GM12878 (cell line): ENCODE data around the gene GLO1. TPM values are rescaled to one million over a fixed set of nuclear protein-coding genes. Genes with fewer than 3 reads are reported as not detected.

ENCODE experiments used
- ATAC-seq: fragments of 200-7000 bp; cut with Tn5 transposase; 3 replicates; pipeline ENCODE4 v1.9.1; 2020; ENCODE audit warnings: mild to moderate bottlenecking, moderate library complexity
- BruUV-seq: library from RNA; stranded (reverse); fragments of 400-500 nt; replicated peaks from 2 replicates; lab custom pipeline; 2021; lab: Mats Ljungman, UMichigan
- CTCF ChIA-PET: fragments of 300-600 bp; sonication (Branson Sonifier 250); formaldehyde crosslinking; extraction: SDS; loops from one replicate; lab custom pipeline; 2021; ENCODE audit warnings: inconsistent platforms; lab: Yijun Ruan, JAX
- POLR2A ChIA-PET: fragments of 350-600 bp; formaldehyde crosslinking; extraction: SDS; loops from one replicate; lab custom pipeline; 2021; ENCODE audit warnings: inconsistent platforms; lab: Charles Lee
- RAD21 ChIA-PET: fragments of 300-600 bp; sonication (Branson Sonifier 250); formaldehyde crosslinking; loops from one replicate; lab custom pipeline; 2023; ENCODE audit warnings: antibody characterized with exemption; ENCODE audit not compliant: unreplicated experiment; lab: Charles Lee
- SMC1A ChIA-PET: fragments of 300-600 bp; sonication (Branson Sonifier 250); formaldehyde crosslinking; loops from one replicate; lab custom pipeline; 2023; ENCODE audit not compliant: unreplicated experiment, uncharacterized antibody; lab: Charles Lee
- DNase-seq: peaks from one replicate; pipeline ENCODE4 v3.0.0-alpha.2; 2011; ENCODE audit warnings: low read depth, low spot score
- FAIRE-seq: peaks from 3 replicates; lab custom pipeline; 2011; peaks lifted over from hg19 to GRCh38; lab: Jason Lieb, UNC
- H2AFZ ChIP-seq: 2 replicates; pipeline ENCODE4 v1.6.0; 2011; ENCODE audit warnings: low read depth, low read length, control low read depth; ENCODE audit not compliant: control insufficient read depth
- H3K27ac ChIP-seq: 2 replicates; pipeline ENCODE4 v1.5.1; 2011; ENCODE audit warnings: control low read depth; ENCODE audit not compliant: control insufficient read depth, insufficient read depth
- H3K27me3 ChIP-seq, 2 experiments: replicated peaks in 1 of 2; 2 replicates each; pipeline versions ENCODE4 v1.6.0 to v1.6.1; 2011; ENCODE audit warnings: low read length in 1 of 2; ENCODE audit not compliant: control insufficient read depth in 2 of 2, insufficient read depth in 2 of 2
- H3K36me3 ChIP-seq, 2 experiments: 2 replicates each; pipeline ENCODE4 v1.5.1; 2011; ENCODE audit warnings: low read length in 1 of 2; ENCODE audit not compliant: control insufficient read depth in 2 of 2, insufficient read depth in 2 of 2
- H3K4me1 ChIP-seq: 2 replicates; pipeline ENCODE4 v1.6.1; 2011; ENCODE audit warnings: mild to moderate bottlenecking, low read length, moderate library complexity, mixed read lengths; ENCODE audit not compliant: control insufficient read depth, insufficient read depth
- H3K4me2 ChIP-seq: 2 replicates; pipeline ENCODE4 v1.6.0; 2011; ENCODE audit warnings: control low read depth; ENCODE audit not compliant: control insufficient read depth, insufficient read depth
- H3K4me3 ChIP-seq: fragments of 200-600 bp; sonication (generic); 2 replicates; pipeline ENCODE4 v1.5.1; 2016
- H3K79me2 ChIP-seq: 2 replicates; pipeline ENCODE4 v1.6.0; 2011; ENCODE audit warnings: low read length; ENCODE audit not compliant: control insufficient read depth, insufficient read depth
- H3K9ac ChIP-seq: 2 replicates; pipeline ENCODE4 v1.8.0; 2011; ENCODE audit warnings: low read length, control low read depth, mixed read lengths; ENCODE audit not compliant: control insufficient read depth, insufficient read depth
- H3K9me3 ChIP-seq: replicated peaks from 3 replicates; pipeline ENCODE4 v1.5.1; 2011; ENCODE audit warnings: mild to moderate bottlenecking, low read length; ENCODE audit not compliant: control insufficient read depth, insufficient read depth
- H4K20me1 ChIP-seq: 2 replicates; pipeline ENCODE4 v1.6.0; 2011; ENCODE audit not compliant: control insufficient read depth, insufficient read depth
- BACH1 ChIP-seq: fragments of 450-650 bp; IDR thresholded peaks from 2 replicates; pipeline ENCODE4 v1.6.1; 2017; ENCODE audit warnings: mild to moderate bottlenecking, borderline replicate concordance
- BMI1 ChIP-seq: fragments of 450-650 bp; IDR thresholded peaks from 2 replicates; pipeline ENCODE4 v1.6.1; 2016; ENCODE audit warnings: mild to moderate bottlenecking, moderate library complexity, borderline replicate concordance
- BRCA1 ChIP-seq: IDR thresholded peaks from 2 replicates; pipeline ENCODE4 v1.6.1; 2011; ENCODE audit warnings: low read depth, low read length, improper control_type of control experiment
- CBX3 ChIP-seq: fragments of 200-600 bp; sonication (generic); IDR thresholded peaks from 2 replicates; pipeline ENCODE4 v1.6.1; 2016; ENCODE audit warnings: low read depth, borderline replicate concordance
- E4F1 ChIP-seq: fragments of 450-650 bp; IDR thresholded peaks from 2 replicates; pipeline ENCODE4 v1.6.1; 2018; ENCODE audit warnings: borderline replicate concordance, mild to moderate bottlenecking; ENCODE audit not compliant: partially characterized antibody
- KLF5 ChIP-seq: fragments of 450-650 bp; IDR thresholded peaks from 2 replicates; pipeline ENCODE4 v1.6.1; 2014; ENCODE audit warnings: mild to moderate bottlenecking; ENCODE audit not compliant: partially characterized antibody
- PAX5 ChIP-seq: IDR thresholded peaks from 2 replicates; pipeline ENCODE4 v1.6.1; 2011; ENCODE audit warnings: low read depth, low read length, borderline replicate concordance
- POLR2A ChIP-seq: IDR thresholded peaks from 2 replicates; pipeline ENCODE4 v1.6.1; 2011; ENCODE audit warnings: low read depth, mild to moderate bottlenecking, low read length
- POU2F2 ChIP-seq: IDR thresholded peaks from 3 replicates; pipeline ENCODE4 v1.6.1; 2011; ENCODE audit warnings: low read depth, mild to moderate bottlenecking, low read length, borderline replicate concordance
- WGBS: methylation state at CpG from one replicate; pipeline ENCODE4 v1.1.6; 2016; ENCODE audit warnings: low lambda C conversion rate; ENCODE audit not compliant: insufficient replicate concordance, insufficient coverage; ENCODE audit errors: missing lambda C conversion rate; 5-methylcytosine and 5-hydroxymethylcytosine counted together
- in situ Hi-C: fragments of 300-500 bp; cut with MboI; formaldehyde crosslinking; loops from 9 replicates; pipeline ENCODE4 v1.14.3; 2018; ENCODE audit warnings: mixed read lengths
- intact Hi-C: fragments of 100-400 bp; cut with micrococcal nuclease; formaldehyde crosslinking; loops from one replicate; pipeline ENCODE4 v1.14.2; 2022; ENCODE audit not compliant: unreplicated experiment
- polyA plus RNA-seq, 11 experiments: library from polyadenylated mRNA; depleted of rRNA in 4 of 11; unstranded in 6 of 11; stranded (reverse) in 5 of 11; fragments of >200 nt; fragmentation: Nextera tagmentation in 4 of 11; fragmentation: Illumina TruSeq in 1 of 11; extraction: Ambion mirVana in 4 of 11; extraction: Trizol in 1 of 11; gene quantifications; 1 replicate in 1 of 11; 2 replicates in 10 of 11; pipeline versions ENCODE4 v1.2.1 to v1.2.3, GENCODE V29; 2011 to 2016; ENCODE audit warnings: inconsistent platforms in 2 of 11, missing spikeins in 2 of 11, low read depth in 1 of 11
- total RNA-seq, 4 experiments: library from RNA; depleted of rRNA in 3 of 4; stranded (reverse); fragments of >200 nt in 3 of 4; fragmentation: Illumina TruSeq in 1 of 4; extraction: Trizol in 1 of 4; gene quantifications; 2 replicates each; pipeline versions ENCODE4 v1.2.1 to v1.2.3, GENCODE V29; 2013 to 2021

GLO1 gene
- total and polyA plus RNA-seq, 10 of the 15 experiments (the other 5 are each of a cell fraction or from before 2014, with no cell fraction given): 105 to 227 (median 150) TPM

GRCh38 chr6:38687043-38687353, 15.9 kb downstream of the GLO1 start:
- SMC1A ChIA-PET: interaction anchor here (0.8 to 2.0 kb wide), 2 partner anchors 14 to 23 kb away, joined by 3 to 12 read pairs; no protein-coding TSS in a partner anchor

More at GRCh38 chr6:38687043-38687353, 15.9 kb downstream of the GLO1 start:
- H3K9me3 ChIP-seq: no peaks in the 10 kb centered on the region; the same call in 2 of the 3 replicates
- no peaks in the 10 kb centered on the region for H4K20me1 ChIP-seq
- H3K36me3 ChIP-seq: peaks cover 0 to 12% of the 10 kb centered on the region in 2 experiments; a peak in 2 of 4 replicates
- H3K27me3 ChIP-seq: no peaks in the 10 kb centered on the region
- ChIA-PET POLR2A (interaction anchor here (1.5 kb wide), 1 partner anchor 10 kb away, joined by 5 read pairs; no protein-coding TSS in a partner anchor), CTCF (interaction anchor here (1.6 kb wide), 1 partner anchor 9 kb away, joined by 4 read pairs; no protein-coding TSS in a partner anchor), RAD21 (interaction anchor here (0.6 to 1.7 kb wide), 2 partner anchors 47 to 60 kb away, joined by 4 to 6 read pairs; partner anchors contain the start of gene BTBD9)
- in situ Hi-C loops (no loop called here), intact Hi-C loops (no loop called here)
- no peak for FAIRE-seq
- H3K4me1 ChIP-seq: peaks cover 13% of the 10 kb centered on the region
- no peak overlapping the region for H3K27ac ChIP-seq
- no peak overlapping the region for H3K4me2 ChIP-seq
- 0 out of 3 replicates have a peak, but pooled peaks have one; percentile 13 for ATAC-seq
- BruUV-seq: no TSS peak
- no peak for TF ChIP-seq KLF5
- TF ChIP-seq BMI1: no peak
- TF ChIP-seq CBX3: no peak
- no peak for TF ChIP-seq PAX5
- no peak for TF ChIP-seq BACH1
- no peak for TF ChIP-seq BRCA1
- TF ChIP-seq POLR2A: no peak
- no peak for TF ChIP-seq E4F1
- no peak for TF ChIP-seq POU2F2
- no peak overlapping the region for H2AFZ ChIP-seq
- H3K4me3 ChIP-seq: no peak overlapping the region
- no peak for DNase-seq
- WGBS: 98% methylated on average over 2 of the region's 2 CpGs
- H3K9ac ChIP-seq: no peak overlapping the region
- H3K79me2 ChIP-seq: peaks cover 27% of the 10 kb centered on the region
